HG03378 (cell line): Measurements from ENCODE around the gene CIC.
A peak's percentile ranks its signal among the peaks of the same experiment; 100 is the strongest.

Source experiments
- ATAC-seq: cut with Tn5 transposase; IDR thresholded peaks from one replicate; pipeline ENCODE4 v1.9.1; 2021; ENCODE audit warnings: mild to moderate bottlenecking, moderate library complexity; ENCODE audit not compliant: unreplicated experiment

Gene CIC

DNA sequence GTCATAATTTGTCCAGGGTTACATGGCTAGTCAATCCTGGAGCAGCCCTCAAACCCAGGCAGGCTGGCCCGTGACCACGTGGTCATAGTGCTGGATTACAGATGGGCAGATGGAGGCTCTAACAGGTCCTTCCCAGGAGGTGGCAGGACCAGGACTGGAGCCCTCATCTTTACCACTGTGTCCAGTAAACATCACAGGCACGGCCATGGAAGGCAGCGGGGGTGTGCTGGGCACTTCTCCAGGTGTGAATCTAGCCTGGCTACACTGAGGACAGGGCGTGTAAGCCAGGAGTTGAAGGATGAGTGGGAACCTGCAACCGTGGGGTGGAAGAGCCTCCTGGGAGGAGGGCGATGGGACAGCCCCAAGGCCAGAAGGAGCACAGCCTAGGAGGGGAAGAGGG, 6.1 kb downstream of the CIC start:
- ATAC-seq, result no peak

DNA sequence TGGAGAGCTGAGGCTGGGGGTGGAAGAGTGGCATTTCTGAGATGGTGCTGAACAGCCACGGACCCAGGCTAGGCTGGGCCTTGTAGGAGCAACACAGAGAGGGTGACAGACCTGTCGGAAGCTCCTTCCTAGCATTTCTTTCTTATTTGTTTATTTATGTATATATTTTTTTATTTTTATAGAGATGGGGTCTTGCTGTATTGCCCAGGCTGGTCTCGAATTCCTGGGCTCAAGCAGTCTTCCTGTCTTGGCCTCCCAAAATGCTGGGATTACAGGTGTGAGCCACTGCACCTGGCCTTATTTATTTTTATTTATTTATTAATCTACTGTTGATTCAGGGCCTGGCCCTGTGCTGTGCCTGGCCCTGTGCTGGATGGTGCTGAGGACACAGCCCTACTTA, 6.5 kb downstream of the CIC start:
- no peak for ATAC-seq

DNA sequence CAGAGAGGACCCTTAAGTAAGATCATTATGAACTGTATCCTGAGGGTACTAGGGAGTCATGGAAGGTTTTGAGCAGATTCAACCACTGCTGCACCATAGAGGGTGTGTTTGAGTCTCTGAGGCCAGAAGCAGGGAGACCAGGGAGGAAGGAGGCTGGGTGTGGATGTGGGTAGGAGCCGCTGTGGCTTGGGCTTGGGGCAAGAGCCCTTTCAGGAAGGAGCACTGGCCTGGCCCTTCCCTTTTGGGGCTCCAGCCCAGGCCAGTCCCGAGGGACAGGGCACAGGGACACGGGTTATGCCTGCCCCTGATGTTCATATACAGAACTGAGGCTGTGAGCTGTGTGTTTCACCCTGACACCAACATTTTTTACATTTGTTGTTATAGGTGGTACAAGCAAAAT, 7.2 kb downstream of the CIC start:
- no peak for ATAC-seq

DNA sequence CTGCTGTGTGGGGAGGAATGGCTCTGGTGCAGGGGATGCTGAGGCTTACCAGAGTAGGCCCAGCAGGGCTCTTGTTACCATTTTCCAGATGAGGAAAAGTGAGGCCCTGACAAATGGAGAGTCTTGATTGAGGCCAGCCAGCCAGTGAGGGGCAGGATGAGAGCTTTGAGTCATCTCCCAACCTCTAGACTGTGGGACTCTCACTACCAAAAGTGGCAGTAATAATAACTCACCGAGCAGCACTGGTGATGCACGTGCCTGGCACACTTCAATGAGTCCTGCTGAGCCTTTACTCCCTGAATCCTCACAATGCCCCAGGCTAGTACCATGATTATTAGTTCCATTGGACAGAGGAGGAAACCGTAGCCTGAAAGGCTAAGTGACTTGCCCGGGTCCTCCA, 7.8 kb downstream of the CIC start:
- ATAC-seq, result no peak

DNA sequence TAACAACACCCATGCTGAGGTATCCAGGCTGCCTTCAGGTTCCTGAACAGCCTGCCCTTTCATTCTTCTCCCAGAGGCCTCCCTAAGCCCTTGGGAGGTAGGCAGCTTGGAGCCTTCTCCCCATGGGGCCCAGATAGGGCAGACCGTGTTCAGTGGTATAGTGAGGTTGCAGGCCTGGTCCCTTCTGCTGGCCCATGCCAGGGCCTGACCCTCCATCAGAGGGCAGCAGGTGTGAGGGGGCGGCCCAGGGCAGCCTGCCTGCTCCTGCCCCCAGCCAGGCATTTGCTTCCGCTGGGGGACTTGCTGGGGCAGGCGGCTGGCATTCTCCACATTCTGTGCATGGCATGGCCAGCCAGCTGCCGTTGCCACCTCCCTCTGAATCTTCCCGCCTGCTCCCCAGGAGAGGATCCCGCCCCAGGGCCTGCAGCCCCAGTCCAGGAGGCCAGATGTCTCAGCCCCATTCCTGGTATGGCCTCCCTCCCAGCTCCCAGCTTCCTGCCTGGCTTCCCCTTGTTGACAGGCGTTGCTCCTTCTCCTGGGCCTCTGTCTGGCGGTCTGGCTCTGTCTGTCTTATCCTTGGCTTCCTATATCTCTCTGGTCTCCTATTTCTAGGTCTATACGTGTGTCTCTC, 8.9 kb downstream of the CIC start:
- ATAC-seq, result no peak

DNA sequence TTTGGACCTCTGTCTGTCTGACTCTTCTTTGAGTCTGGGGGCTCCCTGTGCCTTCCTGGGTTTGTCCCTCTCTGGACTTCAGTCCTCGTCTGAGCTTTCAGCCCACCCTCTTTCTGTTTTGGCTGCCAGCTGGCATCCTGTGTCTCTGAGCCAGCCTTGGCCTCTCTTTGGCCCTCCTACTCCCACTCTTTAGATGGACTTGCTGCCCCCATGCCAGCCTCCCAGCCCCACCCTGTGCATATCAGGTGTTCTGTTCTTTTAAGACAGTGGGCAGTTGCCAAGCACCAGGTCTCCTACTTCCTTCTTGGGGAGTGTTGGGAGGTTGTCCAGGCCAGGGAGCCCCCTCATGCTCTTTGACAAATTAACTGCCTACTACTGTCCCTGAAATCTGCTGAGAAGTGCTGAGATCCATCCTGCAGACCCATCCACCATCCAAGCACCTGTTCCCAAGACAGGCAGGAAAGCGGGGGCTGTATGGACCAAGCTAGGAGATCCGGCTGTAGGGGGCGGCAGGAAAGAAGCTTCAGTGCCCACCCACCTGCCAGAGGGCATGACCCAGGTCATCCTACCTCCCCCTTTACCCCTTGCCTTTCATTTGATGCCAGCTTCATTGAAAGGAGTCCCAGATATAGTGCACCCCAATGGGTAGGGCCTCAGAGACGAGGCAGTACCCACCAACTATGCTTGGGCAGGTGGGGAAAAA, 9.6 kb downstream of the CIC start:
- ATAC-seq, result no peak

DNA sequence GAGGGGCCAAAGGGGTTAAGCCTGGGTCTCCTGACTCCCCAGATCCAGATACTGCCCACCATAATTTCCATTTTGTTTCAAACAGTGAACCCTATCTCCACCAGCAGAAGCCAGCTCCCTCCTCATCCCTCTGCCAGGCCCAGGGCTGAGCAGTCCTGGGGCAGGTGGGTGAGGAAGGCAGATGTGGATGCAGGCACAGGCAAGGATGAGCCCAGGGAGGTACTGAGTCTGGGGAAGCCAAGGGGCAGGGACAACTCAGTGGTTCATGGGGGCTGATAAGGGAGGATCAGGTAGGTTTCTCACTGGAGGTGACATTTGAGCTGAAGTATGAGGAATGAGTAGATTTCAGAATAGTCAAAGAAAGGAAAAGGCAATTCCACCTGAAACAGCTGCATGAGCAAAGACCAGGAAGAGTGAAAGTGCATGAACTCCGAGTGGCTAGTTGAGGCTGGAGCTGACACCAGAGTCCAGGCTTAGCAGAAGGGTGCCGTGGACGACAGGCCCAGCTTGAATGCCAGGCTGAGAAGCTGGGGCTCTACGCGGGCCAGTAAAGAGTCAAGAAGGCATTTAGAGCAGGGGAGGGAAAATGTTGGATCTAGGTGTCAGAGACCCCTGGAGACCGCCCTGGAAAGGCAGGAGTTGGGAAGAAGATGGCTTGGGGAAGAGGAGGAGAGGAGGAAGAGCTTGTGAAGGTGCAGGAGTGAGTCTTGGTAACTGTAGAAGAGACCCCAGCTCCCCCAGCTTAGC, 10.3 kb downstream of the CIC start:
- no peak for ATAC-seq

DNA sequence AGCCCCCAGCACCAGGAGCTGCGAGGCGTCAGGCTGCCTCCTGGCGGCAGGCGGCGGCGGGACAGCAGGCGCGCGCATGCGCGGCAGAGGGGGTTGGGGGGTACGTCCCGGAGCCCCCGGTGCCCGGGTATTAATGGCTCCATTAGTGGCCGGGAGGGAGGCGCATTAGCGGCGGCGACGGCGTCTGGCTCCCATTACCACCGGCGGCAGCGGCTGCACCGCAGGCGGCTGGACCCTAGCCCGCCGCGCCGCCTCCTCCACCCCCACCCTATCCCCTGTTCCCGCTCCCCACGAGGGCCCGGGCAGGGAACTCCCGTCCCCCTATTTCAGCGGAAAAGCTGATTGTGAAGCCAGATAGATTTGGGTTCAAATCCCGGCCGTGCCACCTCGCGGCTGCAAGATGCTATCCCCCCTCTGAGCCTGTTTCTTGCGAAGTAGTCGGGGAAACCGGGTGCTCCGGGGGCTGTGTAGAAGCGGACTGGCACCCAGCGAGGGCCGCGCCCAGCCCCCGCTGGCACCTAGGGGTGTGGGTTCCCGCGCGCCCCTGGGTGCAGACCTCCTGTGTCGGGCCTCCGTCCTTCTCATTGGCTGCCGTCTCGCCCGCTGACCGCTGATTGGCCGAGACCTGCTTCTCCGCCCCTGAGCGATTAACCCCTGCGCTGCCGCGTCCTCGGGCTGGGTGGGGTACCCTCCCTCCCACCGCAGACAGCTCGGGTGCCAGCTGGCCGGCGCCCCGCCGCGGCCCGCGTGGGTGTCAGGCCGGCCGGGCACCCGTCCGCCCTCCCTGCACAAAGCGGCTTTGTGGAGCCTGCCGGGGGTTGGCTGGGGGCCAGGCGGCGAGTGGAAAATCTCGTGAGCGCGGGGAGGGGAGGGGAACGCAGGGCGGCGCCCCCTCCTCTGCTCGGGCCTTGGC, 11.1 kb downstream of the CIC start:
- peak; percentile 31 for ATAC-seq

DNA sequence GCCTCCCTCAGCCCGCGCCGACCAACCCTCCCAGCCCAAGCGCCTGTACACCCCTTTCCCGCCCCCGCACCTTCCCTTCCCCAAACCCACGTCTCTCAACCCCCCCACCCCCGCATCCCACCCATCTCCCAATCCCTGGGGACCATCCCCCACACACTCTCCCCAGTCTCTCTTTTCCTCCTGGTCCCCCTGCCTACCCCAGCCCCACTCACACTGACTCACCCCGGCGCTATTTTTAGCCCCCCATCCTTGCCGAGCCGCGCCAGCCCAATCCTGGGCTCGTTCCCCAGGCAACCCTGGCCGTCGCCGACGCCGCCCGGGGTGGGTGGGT, 11.7 kb downstream of the CIC start:
- ATAC-seq, result no peak

DNA sequence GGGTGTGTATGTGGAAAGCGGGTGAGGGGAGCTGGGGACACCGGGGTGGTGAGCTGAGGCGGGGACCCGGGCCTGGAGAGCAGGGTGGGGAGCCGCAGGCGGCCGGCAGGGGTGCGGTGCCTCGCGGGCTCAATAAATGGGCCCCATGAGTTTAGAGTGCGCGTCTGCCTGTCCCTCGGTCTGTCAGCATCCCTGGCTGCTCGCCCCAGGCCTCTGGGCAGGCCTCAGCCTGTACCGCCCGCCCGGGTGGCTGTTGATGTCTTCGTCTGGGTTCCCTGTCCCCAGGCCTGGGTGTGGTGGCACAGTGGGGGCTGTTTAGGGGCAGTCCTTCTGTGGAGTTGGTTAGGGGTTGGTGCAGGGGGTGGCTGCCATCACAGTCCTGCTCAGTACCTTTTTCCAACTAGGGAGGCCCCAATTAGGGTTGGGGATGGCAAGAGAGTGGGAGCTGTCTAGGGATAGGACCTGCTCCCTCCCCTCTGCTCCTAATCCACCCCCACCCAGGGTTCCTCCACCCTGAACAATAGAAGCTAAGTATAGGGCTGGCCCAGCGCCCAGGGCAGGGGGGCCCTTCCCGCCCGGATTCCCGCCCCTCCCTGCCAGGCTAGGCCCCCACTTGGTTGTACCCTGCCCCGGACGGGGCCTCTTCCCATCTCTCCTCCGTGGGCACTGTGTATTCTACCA, 12.2 kb downstream of the CIC start:
- no peak for ATAC-seq

DNA sequence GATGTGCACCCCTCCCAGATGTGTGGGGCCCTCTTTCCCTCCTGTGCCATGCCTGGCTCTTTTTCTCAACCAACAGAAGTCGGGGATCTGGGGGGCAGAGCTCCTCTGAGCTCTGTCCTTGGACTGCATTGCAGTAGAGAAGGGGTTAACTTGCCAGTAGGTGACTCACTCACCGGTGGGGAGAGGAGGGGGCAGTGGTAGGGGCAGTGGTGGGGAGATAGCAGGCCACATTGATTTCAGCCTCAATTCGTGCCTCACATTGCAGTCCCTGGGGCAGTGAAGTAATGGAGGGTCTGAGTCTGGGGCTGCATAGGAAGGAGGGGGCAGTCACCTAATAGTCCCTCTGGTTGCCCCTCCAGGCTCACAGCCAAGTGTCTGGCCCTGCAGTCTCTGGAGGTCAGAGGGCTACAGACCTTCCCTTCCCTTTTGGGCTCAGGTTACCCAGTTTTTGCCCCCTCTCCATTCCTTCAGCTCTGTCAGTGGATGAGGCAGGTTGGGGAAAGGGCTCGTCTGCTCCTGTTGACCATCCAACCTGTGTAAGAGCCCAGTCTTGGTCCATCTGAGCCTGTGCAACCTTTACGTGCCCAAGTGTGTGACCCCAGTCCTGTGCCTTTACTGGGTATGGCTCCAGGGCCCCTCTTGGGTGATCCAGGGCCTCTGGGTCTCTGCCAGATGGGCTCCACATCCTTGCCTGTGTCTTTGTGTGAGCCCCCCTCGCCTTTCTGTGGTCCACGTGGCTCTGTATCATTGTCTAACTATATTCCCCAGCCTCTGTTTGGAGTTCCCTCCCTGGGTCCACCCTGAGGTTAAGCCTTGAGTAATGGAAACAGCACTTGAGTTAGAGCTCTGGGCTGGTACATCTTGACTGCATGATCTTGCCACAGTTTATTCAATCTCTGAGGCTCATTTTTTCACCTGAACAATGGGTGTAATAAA, 13.0 kb downstream of the CIC start:
- ATAC-seq, result no peak

DNA sequence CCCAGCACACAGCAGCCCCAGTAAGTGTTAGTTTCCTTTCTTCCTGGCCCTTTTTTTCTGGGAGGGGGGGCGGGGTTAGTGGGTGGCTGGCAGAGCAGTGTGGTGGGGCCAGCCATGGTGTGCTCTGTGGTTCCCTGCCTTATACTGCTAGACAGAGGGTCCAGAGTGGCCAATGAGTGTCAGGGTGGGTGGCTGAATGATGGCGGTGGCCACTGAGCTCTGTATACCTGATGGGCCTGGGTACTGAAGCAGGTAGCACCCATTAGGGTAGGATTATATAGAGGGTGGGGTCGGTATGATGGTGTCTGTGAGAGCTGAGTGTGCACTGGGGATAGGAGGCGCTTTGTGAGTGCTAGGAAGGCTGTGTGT, 13.8 kb downstream of the CIC start:
- ATAC-seq, result peak; percentile 3

DNA sequence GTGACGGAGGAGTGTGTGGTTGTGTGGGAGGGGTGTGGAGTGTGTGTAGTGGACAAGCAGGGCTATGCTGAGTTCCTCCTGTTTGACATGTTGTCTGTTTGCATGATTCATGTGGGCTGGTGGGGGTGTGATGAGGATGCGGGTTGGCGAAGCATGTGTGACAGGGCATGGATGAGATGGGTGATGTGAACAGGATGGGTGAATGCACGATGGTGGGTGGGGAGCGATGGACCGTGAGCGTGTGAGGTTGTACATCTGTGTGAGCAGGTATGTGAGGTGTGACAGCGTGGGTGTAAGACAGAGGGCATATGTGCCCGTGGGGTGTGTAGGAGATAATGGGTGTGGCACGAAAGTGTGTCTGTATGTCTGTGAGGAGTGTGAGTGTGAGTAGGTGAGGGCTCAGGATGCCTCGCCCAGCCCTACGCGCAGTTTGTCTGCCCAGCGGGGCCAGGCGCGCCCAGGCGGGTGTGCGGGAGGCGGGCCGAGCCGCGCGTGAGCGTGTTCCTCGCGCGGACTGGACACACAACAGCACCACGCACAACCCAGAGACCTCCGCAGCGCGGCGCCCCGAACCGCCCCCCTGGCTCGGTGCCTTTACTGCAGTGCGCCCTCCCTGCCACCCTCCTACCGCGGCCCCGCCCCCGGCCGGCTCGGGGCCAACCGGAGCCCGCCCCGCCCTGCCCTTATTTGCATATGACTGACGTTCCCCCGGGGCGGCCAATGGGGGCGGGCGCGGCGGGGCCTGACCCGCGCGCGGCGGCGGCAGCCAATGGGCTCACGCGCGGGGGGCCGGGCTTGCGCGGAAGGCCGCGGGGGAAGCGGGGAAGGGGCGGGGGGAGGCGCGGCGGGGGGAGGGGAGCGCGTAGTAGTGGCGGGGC, 14.4 kb downstream of the CIC start:
- peak; percentile 33 for ATAC-seq

DNA sequence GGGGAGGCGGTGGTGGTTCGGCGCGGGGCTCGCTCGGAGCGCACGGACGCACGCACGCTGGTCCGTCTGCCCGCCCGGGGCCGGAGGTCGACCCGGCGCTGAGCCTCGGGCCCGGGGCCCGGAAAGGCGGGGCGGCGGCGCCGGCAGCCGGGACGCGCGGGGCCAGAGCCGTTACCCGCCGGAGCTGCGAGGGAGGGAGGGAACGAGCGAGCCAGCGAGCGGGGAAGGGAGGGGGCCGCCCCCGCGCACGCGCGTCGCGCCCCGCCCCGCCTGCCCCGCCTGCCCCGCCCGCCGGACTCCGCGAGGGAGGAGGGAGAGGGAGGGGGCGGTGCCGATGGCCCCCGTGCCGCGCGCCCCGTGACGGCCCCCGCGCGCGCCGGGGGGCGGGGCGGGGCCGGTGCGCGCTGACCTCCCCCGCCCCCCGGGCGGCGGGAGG, 15.0 kb downstream of the CIC start:
- ATAC-seq, result no peak

DNA sequence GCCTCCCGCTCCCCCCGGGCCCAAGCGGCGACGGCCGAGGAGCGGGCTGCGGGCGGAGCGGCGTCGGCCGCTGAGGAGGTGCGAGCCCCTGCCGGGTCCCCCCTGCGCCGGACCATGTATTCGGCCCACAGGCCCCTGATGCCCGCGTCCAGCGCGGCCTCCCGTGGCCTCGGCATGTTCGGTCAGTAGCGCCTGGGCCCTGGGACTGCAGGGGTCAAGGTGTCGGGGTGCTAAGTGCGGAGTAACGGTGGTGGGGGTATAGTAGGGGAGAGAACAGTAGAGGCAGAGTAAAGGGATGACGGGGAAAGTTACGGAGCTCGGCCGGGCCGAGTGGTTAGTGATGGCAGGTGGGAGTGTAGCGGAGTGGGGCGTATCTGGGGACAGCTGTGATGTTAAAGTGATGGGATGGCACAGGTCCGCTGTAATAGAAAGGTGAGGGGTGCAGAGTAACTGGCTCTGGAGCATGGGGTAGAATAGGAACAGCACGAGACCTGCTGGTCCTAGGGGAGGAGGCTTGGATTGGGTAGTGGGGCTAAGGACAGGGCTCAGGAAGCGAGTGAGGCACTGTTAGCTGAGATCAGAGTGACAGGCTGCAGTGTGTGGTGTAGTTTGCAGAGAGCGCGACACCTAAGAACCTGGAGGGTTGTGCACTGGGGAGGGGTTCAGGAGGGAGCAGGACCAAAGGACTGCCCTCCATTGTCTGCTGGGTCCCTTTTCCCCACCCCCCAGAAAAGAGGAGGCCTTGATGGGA, 15.7 kb downstream of the CIC start:
- no peak for ATAC-seq

DNA sequence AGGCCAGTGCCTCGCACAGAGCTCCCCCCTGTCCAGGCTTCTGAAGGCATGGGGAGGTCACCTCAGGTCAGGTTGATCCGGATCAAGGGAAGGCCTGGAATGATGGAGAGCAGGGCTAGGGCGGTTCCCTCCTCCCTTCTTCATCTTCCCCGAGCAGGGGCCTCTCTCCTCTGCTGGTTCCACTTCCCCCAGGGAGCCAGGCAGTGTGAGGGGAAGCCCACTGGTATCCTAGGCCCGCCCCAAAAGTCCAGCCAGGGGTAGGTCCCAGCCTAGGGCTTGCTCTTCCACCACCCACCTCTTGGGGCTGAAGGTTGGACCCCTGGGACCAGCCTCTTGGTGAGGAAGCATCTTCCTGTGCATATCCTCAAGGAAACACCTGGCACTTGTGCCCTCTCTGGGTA, 16.5 kb downstream of the CIC start:
- no peak for ATAC-seq

DNA sequence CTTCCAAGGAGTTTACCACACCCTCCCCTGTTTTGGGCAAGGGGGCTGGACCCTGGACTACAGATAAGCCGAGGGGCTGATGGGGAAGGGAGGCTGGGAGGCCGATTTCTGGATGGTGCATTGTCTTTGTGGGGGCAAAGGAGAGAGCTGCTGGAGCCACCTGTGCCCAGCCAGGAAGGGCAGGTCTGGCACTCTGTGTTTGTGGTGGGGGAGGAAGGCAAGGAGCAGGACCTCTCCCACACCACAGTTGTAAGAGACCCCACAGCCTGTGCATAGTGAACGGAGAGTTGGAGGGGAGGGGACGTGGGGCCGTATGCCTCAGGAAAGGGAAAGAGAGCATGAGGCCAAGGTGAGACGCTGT, 16.9 kb downstream of the CIC start:
- no peak for ATAC-seq

DNA sequence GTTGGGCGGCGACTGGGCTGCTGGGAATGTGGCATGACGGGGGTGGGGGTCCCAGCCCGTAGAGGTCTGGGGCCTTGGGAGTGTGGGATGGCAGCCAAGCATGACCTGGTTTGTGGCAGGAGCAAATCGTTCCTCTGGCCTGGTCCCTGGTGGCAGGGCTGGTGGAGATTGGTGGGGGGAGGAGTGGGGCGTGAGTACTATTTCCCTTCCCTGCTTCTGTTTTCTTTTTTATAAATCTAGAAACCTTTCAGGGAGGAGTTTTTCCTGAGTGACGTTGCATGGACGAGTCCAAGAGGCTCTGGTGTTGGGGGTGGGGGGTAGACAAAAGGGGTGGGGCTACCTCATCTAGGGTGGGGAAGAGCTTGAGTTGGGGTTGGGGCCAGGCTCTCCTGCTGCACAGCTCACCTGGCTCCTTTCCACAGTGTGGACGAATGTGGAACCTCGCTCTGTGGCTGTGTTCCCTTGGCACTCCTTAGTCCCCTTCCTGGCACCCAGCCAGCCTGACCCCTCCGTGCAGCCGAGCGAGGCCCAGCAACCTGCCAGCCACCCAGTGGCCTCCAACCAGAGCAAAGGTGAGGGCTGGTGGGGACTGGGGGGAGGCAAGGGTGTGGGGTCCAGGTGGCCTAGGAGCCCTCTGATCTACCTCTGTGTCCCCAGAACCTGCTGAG, 17.4 kb downstream of the CIC start:
- no peak for ATAC-seq
